SKM-1 (cell line): ENCODE measurements around the gene CPA3.

Source experiments
- DNase-seq: peaks from one replicate; lab custom pipeline; 2025; ENCODE audit not compliant: unreplicated experiment; lab: John Stamatoyannopoulos, UW

The CPA3 gene

GRCh38 chr3:148865049-148865448, at the start of gene CPA3:
TSS of gene CPA3 (plus strand) at chr3:148865296. CDS start at chr3:148865308, 12 bp downstream.
- DNase-seq: no peak

- DNase-seq: no peak
These were observed 49.6 kb upstream of the CPA3 start for GRCh38 chr3:148815316-148816110.

- DNase-seq: no peak
These were observed 48.7 kb upstream of the CPA3 start for GRCh38 chr3:148816427-148816826.

- no peak for DNase-seq
These were observed 48.0 kb upstream of the CPA3 start for GRCh38 chr3:148816981-148817525.

GRCh38 chr3:148820361-148821245, 44.5 kb upstream of the CPA3 start:
- no peak for DNase-seq

- no peak for DNase-seq
These were observed 42.1 kb upstream of the CPA3 start for GRCh38 chr3:148823026-148823425.

- no peak for DNase-seq
These were observed 39.6 kb upstream of the CPA3 start for GRCh38 chr3:148825476-148825875.

GRCh38 chr3:148827585-148827984, 37.5 kb upstream of the CPA3 start, which contains the start of gene CPB1:
TSS of gene CPB1 (plus strand) at chr3:148827811. CDS start at chr3:148827824, 13 bp downstream.
- DNase-seq: no peak

- DNase-seq: no peak
These were observed 36.9 kb upstream of the CPA3 start for GRCh38 chr3:148828136-148828690.

- no peak for DNase-seq
These were observed 35.2 kb upstream of the CPA3 start for GRCh38 chr3:148829926-148830325.

- DNase-seq: no peak
These were observed 31.9 kb upstream of the CPA3 start for GRCh38 chr3:148833223-148833622.

GRCh38 chr3:148839805-148840204, 25.3 kb upstream of the CPA3 start:
- DNase-seq: no peak

GRCh38 chr3:148840451-148840850, 24.6 kb upstream of the CPA3 start:
- no peak for DNase-seq

- no peak for DNase-seq
These were observed 19.2 kb upstream of the CPA3 start for GRCh38 chr3:148845756-148846395.

- no peak for DNase-seq
These were observed 17.7 kb upstream of the CPA3 start for GRCh38 chr3:148847351-148847750.

- no peak for DNase-seq
These were observed 16.7 kb upstream of the CPA3 start for GRCh38 chr3:148848410-148848809.

GRCh38 chr3:148852271-148852992, 12.7 kb upstream of the CPA3 start:
- no peak for DNase-seq

GRCh38 chr3:148853076-148853475, 12.0 kb upstream of the CPA3 start:
- DNase-seq: no peak

GRCh38 chr3:148854061-148854460, 11.0 kb upstream of the CPA3 start:
- DNase-seq: no peak

GRCh38 chr3:148856384-148856783, 8.7 kb upstream of the CPA3 start:
- DNase-seq: no peak
